ENCODE measurements around the gene TST.

DNA sequence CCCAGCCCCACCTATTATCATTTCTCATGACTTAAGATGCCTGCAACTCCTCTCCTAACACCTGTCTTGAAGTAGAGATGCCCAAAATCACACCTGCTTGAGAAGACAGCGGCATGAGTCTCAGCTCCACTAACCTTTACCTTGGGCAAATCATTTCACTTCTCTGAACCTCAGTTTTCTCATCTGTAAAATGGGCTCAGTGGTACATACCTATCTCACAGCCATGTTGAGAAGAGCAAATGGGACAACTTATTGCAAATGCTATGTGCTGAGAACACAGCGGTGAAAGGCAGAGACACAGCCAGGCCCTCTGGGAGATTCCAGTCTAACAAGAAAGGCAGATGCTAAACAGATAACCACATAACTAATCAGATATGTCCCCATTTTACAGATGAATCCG is 7.8 kb downstream of the TST start:
- TF ChIP-seq CTCF (IDR thresholded peaks at IDR 0.05) (no peak), POLR2A (IDR thresholded peaks at IDR 0.05) (no peak)
